Measurements from ENCODE around the gene LAMC1.
"Not testable (repeated sequence)": the region's sequence is repeated elsewhere in the genome, so short reads cannot be mapped to it uniquely, and the experiment has no call there.

Gene LAMC1

GRCh38 chr1:183043872-183044854 lies 20.9 kb downstream of the LAMC1 start:
- no peak for DNase-seq

DNA sequence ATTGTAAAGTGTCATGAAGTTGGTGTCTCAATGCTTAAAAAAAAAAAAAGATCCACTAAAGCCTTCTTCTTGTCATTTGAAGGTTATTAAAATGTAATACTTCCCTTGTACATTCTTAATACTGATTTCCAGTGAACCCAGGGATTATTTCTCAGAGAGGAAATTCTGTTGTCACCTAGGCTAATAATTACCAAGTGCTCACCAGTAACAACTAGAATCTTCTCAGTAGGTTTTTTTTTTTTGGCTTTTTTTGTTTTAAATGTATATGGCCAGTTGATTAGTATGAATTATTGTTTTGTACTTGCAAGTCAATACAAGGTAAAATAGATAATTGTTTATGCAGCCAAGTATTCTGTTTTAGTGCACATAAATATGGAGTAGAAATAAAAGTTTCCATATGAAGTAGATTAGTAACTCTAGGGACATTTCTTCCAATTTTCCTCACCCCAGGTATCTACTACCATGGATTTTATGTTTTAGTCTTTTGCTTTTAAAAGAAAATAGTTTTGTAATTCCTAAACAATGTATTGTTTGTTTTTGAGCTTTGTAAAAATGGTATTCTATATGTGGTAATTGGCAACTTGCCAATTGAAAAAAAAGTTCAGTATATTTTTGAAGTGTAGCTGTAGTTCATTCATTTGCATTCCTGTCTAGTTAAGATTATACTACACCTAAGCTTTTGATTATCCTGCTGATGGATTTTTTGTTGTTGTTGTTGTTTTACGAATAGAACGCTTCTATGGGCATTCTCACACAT lies 21.9 kb downstream of the LAMC1 start:
- no peak for DNase-seq

DNA sequence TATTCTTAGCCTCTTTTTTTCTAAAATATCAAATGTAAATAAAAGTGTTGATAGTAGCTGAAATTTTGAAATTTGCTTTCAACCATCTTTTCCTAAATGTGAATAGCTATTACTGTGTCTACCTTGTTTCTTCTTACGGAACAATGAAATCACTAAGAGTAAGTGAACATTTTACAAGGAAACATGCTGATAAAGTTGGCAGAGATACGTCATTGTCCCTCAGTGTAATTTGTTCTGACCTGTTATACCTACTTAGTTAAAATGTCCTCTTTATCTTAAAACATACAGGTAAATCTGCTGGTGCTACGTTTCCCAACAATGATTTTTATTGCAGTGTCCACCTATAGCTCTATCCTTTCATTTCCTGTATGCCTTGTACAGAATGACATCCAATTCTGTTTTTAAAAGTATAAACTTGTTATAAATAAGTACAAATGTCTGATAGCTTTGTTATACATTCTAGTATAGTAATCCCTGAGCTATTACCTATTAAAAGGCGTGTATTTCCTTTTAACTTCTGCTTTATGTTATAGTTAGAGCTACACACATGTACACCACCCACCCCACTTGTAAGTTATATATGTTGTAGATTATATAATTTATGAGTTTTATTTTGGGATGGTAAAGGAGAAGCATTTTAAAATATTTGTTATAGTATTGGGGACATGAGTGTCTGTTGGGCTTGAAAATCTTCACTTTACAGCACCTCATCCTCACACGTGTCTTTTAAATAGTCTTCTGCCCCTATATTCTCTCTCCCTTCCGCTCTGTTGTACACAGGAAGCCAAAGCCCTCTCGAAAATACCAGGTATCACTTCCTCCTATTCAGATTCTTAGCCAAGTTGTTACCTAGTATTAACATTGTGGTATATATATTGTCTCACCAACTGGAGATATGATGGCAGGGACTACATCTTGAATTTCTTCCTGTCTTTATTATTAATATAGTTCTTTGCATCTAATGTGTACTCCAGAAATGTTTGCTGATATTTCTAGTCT lies 25.2 kb downstream of the LAMC1 start:
- DNase-seq: no peak

DNA sequence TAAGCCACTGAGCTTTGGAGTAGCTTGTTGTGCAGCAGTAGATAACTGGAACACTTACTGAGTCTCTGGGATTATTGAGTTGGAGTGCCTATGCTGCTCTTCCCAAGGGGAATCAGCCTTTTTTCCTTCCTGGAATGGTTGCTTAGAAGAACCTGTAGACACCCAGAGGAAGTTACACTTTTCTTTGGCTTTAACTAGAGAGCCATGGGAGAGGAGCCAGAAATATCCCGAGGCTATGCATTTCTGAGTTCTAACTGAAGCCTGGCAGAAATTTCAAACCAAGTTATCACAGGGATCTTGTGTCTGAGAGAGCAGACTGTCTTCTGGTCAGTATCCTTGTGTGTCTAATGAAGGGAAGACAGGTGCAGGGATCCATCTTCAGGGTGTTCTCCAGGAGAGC lies 28.3 kb downstream of the LAMC1 start:
- no peak for DNase-seq

DNA sequence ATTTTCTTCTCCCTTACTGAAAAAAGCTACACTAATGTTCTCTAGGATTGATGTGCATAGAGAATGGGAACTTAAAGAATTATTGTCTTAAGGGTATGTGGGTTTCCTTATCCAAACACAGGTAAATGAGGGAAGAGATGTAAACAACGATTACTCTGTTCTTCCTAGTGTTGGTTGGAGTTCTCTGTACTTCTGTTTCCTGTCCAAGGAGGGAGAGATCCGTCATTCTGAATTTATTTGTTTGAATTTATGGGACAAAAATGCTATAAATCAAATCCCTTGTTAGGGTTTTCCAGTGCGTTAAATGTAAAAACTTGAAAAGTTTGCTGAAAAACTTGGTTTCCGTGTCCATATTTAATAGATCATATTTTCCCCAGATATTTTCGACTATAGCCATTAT lies 29.6 kb downstream of the LAMC1 start:
- no peak for DNase-seq

DNA sequence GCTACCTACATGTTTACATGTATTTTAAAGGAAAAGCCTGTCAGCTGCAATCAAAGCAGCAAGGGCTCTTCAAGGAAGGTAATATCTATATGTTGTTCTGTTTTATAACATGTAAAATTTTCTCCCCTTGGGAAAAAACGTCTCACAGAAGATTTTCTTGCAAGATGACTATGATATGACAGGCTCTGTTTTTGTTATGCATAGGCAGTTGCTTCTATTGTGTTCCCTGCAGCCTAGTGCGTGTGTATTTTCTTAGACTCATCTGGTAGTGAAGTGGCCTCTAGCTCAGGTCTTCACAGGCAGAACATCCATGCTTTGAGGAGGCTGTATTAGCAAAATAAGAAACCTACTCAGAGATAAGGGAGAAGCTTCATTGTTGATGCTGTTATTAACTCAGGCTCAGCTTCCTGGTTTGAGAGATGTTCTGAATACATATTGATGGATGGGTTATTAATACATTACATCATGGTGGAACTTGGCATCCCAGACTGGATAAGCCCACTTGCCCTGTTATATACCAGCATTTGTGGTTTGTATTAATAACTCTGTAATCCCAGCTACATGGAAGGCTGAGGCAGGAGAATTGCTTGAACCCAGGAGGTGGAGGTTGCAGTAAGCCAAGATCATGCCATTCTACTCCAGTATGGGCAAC lies 35.8 kb downstream of the LAMC1 start:
- no peak for DNase-seq

DNA sequence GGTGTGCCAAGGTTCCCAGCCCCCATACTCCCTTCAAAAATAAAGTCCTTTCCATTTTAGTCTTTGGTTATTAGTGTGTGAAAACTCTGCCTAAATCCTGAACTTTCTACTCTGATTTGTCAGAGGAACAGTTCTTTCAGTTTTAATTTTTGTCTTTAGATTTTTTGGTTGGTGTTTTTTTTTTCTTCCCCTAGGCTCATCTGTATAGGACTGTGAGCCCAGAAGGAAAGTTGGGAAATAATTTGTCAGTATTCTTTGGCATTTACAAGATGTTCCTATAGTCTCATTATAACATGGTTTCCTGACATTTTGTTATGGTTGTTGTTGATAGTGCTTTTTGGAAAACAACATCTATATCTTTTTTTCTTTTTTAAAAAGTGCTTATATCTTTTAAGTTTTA lies 38.0 kb downstream of the LAMC1 start:
- DNase-seq: no peak

GRCh38 chr1:183063349-183063748 lies 40.1 kb downstream of the LAMC1 start:
- no peak for DNase-seq

DNA sequence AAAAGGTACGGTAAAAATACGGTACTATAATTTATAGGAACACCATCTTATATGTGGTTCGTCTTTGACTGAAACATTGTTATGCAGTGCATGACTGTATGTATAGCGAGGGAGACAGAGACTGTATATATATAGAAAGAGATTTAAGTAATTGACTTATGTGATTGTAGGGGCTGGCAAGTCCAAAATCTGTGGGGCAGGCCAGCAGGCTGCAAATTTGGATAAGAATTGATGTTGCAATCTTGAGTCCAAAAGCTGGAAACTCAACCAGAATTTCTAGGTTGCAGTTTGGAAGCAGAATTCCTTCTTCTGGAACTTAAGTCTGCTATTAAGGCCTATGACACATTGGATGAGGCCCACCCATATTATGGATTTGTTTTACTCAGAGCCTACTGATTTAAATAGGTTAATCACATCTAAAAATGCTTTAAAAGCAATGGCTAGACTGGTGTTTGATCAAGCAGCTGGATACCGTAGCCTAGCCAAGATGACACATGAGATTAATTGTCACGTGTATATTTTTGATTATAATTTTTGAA lies 42.0 kb downstream of the LAMC1 start:
- DNase-seq: no peak

GRCh38 chr1:183066432-183066831 lies 43.2 kb downstream of the LAMC1 start:
- not testable (repeated sequence) for DNase-seq

DNA sequence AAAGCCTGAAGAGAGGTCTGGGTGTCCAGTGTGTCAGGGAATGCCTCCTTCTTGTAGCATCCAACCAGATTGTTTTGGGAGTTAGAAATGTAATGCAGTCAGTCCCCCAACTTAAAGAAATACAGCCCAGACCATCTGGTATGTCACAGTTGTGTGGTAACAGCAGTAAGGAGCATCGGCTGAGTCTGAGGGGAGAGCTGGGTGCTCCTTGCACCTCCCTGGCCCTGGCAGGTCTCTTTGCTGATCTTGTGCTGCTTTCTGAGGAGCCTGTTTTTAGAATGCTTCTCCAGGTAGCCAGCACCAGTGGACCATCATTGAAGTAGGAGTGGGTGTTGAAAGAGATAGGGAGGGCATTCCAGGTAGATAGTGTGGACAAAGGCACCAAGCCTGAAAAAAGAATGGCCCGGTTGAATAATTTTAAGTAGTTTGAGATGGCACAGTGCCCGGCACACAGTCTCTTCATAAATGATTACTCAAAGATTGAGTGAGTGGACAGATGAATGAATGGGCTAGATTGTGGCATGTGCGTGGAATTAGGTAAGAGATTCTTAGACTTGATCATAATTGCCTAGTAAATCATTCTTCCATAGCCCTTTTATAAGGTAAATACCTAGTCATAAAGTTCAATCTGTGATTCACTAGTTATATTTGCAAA lies 46.5 kb downstream of the LAMC1 start:
- DNase-seq: no peak

- DNase-seq: no peak
These were observed 47.2 kb downstream of the LAMC1 start for GRCh38 chr1:183070234-183070922.

DNA sequence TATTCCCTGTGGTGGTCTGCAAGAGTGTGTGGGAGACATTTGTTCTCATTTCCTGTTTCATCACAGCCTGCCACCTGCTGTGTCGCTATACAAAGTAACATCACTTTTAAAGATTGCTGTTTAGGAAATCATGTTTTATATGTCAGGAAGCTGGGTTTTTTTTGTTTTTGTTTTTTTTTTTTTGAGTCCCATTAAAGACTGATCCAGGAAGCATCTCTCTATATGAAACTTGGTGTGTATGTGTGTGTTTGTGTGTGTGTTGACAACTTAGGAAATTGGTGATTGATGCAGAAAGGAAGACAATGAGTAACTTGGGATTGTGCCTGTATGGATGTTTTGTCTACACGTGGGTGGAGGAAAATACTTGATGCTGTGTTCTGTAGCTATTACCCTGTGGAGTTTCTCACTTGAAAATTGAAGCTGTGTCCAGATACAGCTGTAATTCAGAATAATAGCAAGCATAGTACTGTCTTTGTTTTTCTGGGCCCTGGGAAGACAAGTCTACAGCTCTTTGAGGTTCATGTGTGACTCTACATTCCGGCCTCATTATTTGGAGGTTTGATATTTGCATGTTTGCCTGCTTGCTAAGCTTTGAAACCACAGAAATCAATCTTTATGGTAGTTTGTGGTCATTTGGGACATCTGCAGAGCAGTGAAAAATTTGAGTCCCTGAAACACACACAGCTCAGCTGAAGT lies 47.9 kb downstream of the LAMC1 start:
- no peak for DNase-seq

DNA sequence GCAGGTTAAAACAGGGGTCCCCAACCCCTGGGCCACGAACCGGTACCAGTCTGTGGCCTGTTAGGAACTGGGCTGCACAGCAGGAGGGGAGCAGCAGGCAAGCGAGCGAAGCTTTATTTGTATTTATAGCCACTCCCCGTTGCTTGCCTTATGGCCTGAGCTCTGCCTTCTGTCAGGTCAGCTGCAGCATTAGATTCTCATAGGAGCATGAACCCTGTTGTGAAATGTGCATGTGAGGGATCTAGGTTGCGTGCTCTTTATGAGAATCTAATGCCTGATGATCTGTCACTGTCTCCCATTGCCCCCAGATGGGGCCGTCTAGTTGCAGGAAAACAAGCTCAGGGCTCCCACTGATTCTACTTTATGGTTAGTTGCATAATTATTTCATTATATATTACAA lies 49.4 kb downstream of the LAMC1 start:
- DNase-seq: not testable (repeated sequence)

GRCh38 chr1:183073320-183073719 lies 50.1 kb downstream of the LAMC1 start:
- no peak for DNase-seq

DNA sequence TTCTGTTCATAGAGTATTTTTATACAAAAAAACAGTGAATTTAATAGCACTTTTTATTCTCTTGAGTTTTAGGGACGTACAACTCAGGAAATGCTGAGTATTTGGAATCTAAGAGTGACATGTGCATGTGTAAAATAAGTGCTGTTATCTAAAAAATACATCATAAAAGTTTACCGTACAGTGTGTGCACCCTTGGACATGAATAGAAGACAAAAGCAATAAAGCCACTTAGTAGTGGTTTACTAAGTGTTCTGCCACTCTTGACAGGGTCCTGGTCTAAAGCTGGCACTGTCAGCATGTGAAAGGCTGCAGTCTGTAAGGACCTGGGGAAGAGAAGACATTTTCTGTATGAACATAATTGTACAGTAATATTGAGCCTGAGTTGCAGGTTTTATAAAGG lies 51.0 kb downstream of the LAMC1 start:
- DNase-seq: no peak

- DNase-seq: no peak
These were observed 52.6 kb downstream of the LAMC1 start for GRCh38 chr1:183075861-183076260.

GRCh38 chr1:183077097-183077496 lies 53.9 kb downstream of the LAMC1 start:
- no peak for DNase-seq

DNA sequence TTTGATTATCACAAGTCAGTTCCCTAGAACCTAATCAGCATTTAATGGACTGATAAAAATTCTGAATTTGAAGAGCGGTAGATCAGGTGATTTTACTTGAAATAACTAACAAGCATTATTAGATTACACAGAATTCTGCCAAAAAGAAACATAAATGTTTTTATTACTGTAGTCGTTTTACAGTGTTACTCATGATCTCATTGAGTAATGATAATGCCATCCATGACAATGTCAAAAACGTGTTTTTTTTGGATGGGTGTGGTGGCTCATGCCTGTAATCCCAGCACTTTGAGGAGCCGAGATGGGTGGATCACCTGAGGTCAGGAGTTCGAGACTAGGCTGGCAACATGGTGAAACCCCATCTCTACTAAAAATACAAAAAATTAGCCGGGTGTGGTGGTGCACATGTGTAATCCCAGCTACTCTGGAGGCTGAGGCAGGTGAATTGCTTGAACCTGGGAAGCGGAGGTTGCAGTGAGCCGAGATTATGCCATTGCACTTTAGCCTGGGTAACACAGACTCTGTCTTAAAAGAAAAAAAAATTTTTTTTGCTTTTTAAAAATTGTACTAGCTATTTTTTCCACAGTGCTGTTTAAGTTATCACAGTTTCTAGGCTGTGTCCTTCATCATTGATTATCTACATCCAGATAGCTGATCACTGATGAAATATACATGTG lies 56.6 kb downstream of the LAMC1 start:
- no peak for DNase-seq
